ENCODE data around the gene TAS2R40. TPM values are rescaled to one million over a fixed set of nuclear protein-coding genes. Genes with fewer than 3 reads are reported as not detected.

The TAS2R40 gene
- total RNA-seq, 1 donor from 2014 or later = not detected

Small RNAs within 50 kb of the gene (small RNA-seq; reads per million reads assigned to genes)
- not detected for gene AC073342.3

Other genes starting within 250 kb of the TAS2R40 start
- not detected for gene OR9A2, start 194.9 kb upstream of the TAS2R40 start, total RNA-seq
- gene OR6V1, start 169.7 kb upstream of the TAS2R40 start, total RNA-seq = not detected
- gene PIP, start 90.0 kb upstream of the TAS2R40 start, total RNA-seq = not detected
- gene TAS2R39, start 38.6 kb upstream of the TAS2R40 start, total RNA-seq = not detected
- gene GSTK1, start 41.4 kb downstream of the TAS2R40 start, total RNA-seq = 61.6 TPM
- gene TMEM139, start 62.9 kb downstream of the TAS2R40 start, total RNA-seq = 1.0 TPM
- gene CASP2, start 66.3 kb downstream of the TAS2R40 start, total RNA-seq = 9.4 TPM
- gene CLCN1, start 94.1 kb downstream of the TAS2R40 start, total RNA-seq = 4.7 TPM
- gene FAM131B, start 140.7 kb downstream of the TAS2R40 start, total RNA-seq = 1.0 TPM
- 17.7 TPM for gene ZYX, start 159.3 kb downstream of the TAS2R40 start, total RNA-seq
- gene EPHA1, start 186.8 kb downstream of the TAS2R40 start, total RNA-seq = 0.52 TPM
- not detected for gene TAS2R60, start 221.4 kb downstream of the TAS2R40 start, total RNA-seq